ENCODE measurements around the gene TMEM62. TPM values are rescaled to one million over a fixed set of nuclear protein-coding genes. Genes with fewer than 3 reads are reported as not detected.

TMEM62 gene
- total RNA-seq, 1 donor from 2014 or later = 52.2 TPM

DNA sequence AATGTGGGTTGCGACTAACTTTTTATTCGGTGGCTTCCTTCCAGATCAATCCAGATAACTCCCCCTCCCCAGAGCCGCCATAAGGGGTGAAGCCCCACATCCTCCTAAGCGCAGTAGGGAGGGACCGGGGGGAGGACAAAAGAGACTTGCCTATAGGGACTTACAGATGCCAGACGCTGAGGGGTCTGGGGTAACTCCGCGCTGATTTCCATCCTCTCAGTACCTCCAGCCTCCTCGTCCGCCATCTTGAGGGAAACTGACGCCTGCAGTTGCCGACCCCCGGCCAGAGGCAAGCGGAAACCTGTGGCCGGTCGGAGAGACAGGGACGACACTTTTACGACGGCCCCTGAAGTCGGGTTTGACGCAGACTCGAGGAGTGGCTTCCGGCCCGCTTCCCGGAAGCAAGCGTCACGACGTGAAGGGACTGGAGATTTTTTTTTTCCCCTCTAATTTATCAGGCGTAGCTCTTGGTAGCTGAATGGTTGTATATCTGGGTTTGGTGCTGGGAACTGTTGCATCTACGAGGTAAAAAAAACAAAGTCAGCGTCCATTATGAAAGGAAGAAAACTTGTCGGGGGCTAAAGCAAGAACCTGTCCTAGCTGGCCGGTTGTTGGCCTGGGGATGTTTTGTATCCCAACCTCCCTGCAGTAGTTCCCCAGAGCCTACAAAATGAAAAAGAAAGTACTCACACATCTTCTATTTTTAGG is 27.5 kb upstream of the TMEM62 start, which contains the start of gene UBR1:
Gene UBR1 (minus strand): TSS at position 261 of the 708 bp plus-strand sequence. CDS start 16 bp downstream, at position 245.
- CTCF ChIA-PET = interaction anchor here (1.5 kb wide), 1 partner anchor 38 kb away, joined by 4 read pairs; no protein-coding TSS in a partner anchor
- ATAC-seq (ENCODE audit: low read depth) (peak; percentile 94), DNase-seq (peak; percentile 78)
- Mint-ChIP-seq H3K4me1 (peaks cover 46% of the 10 kb centered on the region), H3K4me3 (peak within 1 kb of the TSS; percentile 98), H3K36me3 (ENCODE audit: low read depth) (peaks cover 37% of the 10 kb centered on the region), H3K27me3 (no peaks in the 10 kb centered on the region), H3K27ac (peak within 1 kb of the TSS; percentile 98), H3K9me3 (no peaks in the 10 kb centered on the region)
- TF ChIP-seq, protein P1, sequence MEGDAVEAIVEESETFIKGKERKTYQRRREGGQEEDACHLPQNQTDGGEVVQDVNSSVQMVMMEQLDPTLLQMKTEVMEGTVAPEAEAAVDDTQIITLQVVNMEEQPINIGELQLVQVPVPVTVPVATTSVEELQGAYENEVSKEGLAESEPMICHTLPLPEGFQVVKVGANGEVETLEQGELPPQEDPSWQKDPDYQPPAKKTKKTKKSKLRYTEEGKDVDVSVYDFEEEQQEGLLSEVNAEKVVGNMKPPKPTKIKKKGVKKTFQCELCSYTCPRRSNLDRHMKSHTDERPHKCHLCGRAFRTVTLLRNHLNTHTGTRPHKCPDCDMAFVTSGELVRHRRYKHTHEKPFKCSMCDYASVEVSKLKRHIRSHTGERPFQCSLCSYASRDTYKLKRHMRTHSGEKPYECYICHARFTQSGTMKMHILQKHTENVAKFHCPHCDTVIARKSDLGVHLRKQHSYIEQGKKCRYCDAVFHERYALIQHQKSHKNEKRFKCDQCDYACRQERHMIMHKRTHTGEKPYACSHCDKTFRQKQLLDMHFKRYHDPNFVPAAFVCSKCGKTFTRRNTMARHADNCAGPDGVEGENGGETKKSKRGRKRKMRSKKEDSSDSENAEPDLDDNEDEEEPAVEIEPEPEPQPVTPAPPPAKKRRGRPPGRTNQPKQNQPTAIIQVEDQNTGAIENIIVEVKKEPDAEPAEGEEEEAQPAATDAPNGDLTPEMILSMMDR (IDR thresholded peaks at IDR 0.05) = no peak
- POLR2A ChIA-PET = interaction anchor here (0.6 to 3.0 kb wide), 16 partner anchors 9 to 615 kb away, joined by 3 to 24 read pairs (median 4); partner anchors contain the start of genes CCNDBP1, TMEM62 and ZNF106
- intact Hi-C loops (cut with micrococcal nuclease) = loop anchor here (1.0 to 5.0 kb wide), 4 partner anchors 12 to 1824 kb away; partner anchors contain the start of gene CCNDBP1

DNA sequence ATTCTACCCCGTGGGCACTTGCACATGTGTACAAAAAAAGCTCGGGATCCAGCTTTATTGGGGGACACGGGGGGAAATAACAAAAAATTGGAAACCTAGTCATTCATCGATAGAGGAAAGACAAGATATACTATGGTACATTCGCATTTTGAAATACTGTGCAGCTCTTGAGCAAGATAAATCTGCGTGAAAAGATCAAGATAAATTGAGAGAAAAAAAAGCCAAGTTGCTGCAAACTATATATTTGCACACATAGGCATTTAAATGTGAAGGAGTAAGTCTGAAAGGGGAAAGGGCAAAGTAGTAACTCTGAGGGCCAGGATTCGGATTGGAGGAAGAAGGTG is 26.9 kb upstream of the TMEM62 start:
- intact Hi-C loops (cut with micrococcal nuclease) = loop anchor here (1.0 to 5.0 kb wide), 3 partner anchors 12 to 1824 kb away; no protein-coding TSS in a partner anchor
- Mint-ChIP-seq H3K4me3 (peak overlapping the region; percentile 98), H3K9me3 (no peaks in the 10 kb centered on the region)

DNA sequence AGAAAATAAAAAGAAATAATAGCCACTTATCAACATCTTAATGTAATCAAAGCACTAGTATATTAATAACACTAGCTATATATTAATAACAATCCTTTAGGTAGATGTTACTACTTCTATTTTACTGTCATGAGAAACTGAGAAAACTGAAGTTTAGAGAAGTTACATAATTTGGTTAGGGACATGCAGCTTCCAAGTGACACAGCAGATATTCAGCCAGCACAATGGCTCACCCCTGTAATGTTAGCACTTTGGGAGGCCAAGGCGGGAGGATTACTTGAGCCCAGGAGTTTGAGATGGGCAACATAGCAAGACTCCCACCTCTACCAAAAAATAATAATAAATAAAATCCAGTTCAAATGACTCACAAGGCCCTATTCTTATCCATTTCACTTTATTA is 25.6 kb upstream of the TMEM62 start:
- TF ChIP-seq, protein P1 (IDR thresholded peaks at IDR 0.05) = no peak
- POLR2A ChIA-PET = interaction anchor here (0.7 kb wide), 1 partner anchor 1759 kb away, joined by 3 read pairs; no protein-coding TSS in a partner anchor
- intact Hi-C loops (cut with micrococcal nuclease) = loop anchor here (5.0 kb wide), 1 partner anchor 1825 kb away; no protein-coding TSS in a partner anchor
- no peak for ATAC-seq (ENCODE audit: low read depth)
- no peaks in the 10 kb centered on the region for H3K27me3 Mint-ChIP-seq
- no peaks in the 10 kb centered on the region for H3K9me3 Mint-ChIP-seq
- CTCF ChIA-PET = no interaction called here
- H3K4me3 Mint-ChIP-seq = no peak overlapping the region
- no peak for DNase-seq
- no peak overlapping the region for H3K27ac Mint-ChIP-seq
- peaks cover 34% of the 10 kb centered on the region for H3K4me1 Mint-ChIP-seq
- peaks cover 21% of the 10 kb centered on the region for H3K36me3 Mint-ChIP-seq (ENCODE audit: low read depth)

More for the DNA sequence above, 26.9 kb upstream of the TMEM62 start:
- POLR2A ChIA-PET = interaction anchor here (0.6 to 3.0 kb wide), 16 partner anchors 9 to 616 kb away, joined by 3 to 24 read pairs (median 4); partner anchors contain the start of genes CCNDBP1, TMEM62 and ZNF106
- H3K36me3 Mint-ChIP-seq (ENCODE audit: low read depth) = peaks cover 31% of the 10 kb centered on the region
- CTCF ChIA-PET = interaction anchor here (1.5 kb wide), 1 partner anchor 37 kb away, joined by 4 read pairs; no protein-coding TSS in a partner anchor
- TF ChIP-seq, protein P1 (IDR thresholded peaks at IDR 0.05) = no peak
- H3K27me3 Mint-ChIP-seq = no peaks in the 10 kb centered on the region
- DNase-seq = no peak
- H3K4me1 Mint-ChIP-seq = peaks cover 41% of the 10 kb centered on the region
- no peak for ATAC-seq (ENCODE audit: low read depth)
- H3K27ac Mint-ChIP-seq = peak overlapping the region; percentile 98

DNA sequence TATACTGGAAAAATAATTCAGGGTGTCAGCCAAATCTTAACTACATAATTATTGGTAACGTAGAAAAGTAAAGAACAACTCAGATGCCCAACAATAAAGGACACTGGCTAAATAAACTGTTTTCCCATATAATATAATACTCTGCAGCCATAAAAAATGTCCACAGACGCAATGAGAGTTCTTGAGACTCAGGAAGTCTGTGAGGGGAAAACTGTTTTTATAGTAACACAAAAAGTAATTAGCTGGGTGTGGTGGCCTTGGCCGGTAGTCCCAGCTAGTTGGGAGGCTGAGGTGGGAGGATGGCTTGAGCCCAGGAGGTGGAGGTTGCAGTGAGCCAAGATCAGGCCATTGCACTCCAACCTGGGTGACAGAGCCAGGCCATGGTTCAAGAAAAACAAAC is 22.0 kb upstream of the TMEM62 start:
- intact Hi-C loops (cut with micrococcal nuclease) = no loop called here
- peaks cover under 1% of the 10 kb centered on the region for H3K36me3 Mint-ChIP-seq (ENCODE audit: low read depth)
- H3K9me3 Mint-ChIP-seq = no peaks in the 10 kb centered on the region
- no peaks in the 10 kb centered on the region for H3K27me3 Mint-ChIP-seq
- no peak for DNase-seq
- H3K4me1 Mint-ChIP-seq = peaks cover 4% of the 10 kb centered on the region
- ChIA-PET POLR2A (interaction anchor here (0.6 kb wide), 1 partner anchor 1617 kb away, joined by 3 read pairs; no protein-coding TSS in a partner anchor), CTCF (no interaction called here)
- no peak overlapping the region for H3K27ac Mint-ChIP-seq
- H3K4me3 Mint-ChIP-seq = no peak overlapping the region
- TF ChIP-seq, protein P1 (IDR thresholded peaks at IDR 0.05) = no peak
- no peak for ATAC-seq (ENCODE audit: low read depth)

DNA sequence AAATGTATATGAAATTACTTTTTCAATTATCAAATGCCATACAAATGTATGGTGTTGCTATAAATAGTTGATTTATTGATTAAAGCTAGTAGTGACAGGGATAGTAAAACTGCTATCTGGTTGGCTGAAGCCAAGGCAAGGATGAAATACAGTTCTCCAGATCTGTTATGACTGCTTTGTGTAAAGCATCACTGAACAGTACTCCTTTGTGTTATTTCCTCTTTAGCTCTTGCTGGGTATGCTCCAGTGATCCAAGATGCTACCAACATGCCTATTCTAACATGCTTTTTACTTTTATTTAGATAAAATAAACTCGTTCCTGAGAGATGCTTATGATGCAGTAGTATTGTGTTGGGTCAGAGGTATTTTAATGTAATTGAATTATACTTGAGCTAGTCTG is 15.1 kb upstream of the TMEM62 start:
- DNase-seq = no peak
- H3K4me1 Mint-ChIP-seq = peaks cover 38% of the 10 kb centered on the region
- ChIA-PET POLR2A (interaction anchor here (0.6 to 2.0 kb wide), 5 partner anchors 12 to 66 kb away, joined by 3 to 9 read pairs (median 8); partner anchors contain the start of genes TMEM62 and UBR1), CTCF (interaction anchor here (1.4 kb wide), 1 partner anchor 15 kb away, joined by 5 read pairs; no protein-coding TSS in a partner anchor)
- H3K27ac Mint-ChIP-seq = peak overlapping the region; percentile 92
- TF ChIP-seq, protein P1 (IDR thresholded peaks at IDR 0.05) = no peak
- peak; percentile 55 for ATAC-seq (ENCODE audit: low read depth)
- no peaks in the 10 kb centered on the region for H3K9me3 Mint-ChIP-seq
- peak overlapping the region; percentile 7 for H3K4me3 Mint-ChIP-seq
- H3K36me3 Mint-ChIP-seq (ENCODE audit: low read depth) = peaks cover 4% of the 10 kb centered on the region
- intact Hi-C loops (cut with micrococcal nuclease) = loop anchor here (1.0 to 2.0 kb wide), 2 partner anchors 12 to 15 kb away; partner anchors contain the start of genes TMEM62 and UBR1
- no peaks in the 10 kb centered on the region for H3K27me3 Mint-ChIP-seq
